Measurements from ENCODE around the gene PREX1.
A peak's percentile ranks its signal among the peaks of the same experiment; 100 is the strongest.

The PREX1 gene

GRCh38 chr20:48649868-48650267 is 177.9 kb downstream of the PREX1 start:
- no peak for DNase-seq

- DNase-seq = no peak
Measured at GRCh38 chr20:48649104-48649626, 178.6 kb downstream of the PREX1 start.

- DNase-seq = no peak
Measured at GRCh38 chr20:48648482-48649051, 179.2 kb downstream of the PREX1 start.

GRCh38 chr20:48647858-48648257 is 179.9 kb downstream of the PREX1 start:
- DNase-seq = no peak

- DNase-seq = no peak
Measured at GRCh38 chr20:48645666-48646065, 182.1 kb downstream of the PREX1 start.

GRCh38 chr20:48644286-48644828 is 183.4 kb downstream of the PREX1 start:
- no peak for DNase-seq

- DNase-seq = no peak
Measured at GRCh38 chr20:48642105-48642880, 185.5 kb downstream of the PREX1 start.

GRCh38 chr20:48640871-48641270 is 186.9 kb downstream of the PREX1 start:
- no peak for DNase-seq

GRCh38 chr20:48639899-48640298 is 187.9 kb downstream of the PREX1 start:
- no peak for DNase-seq

- DNase-seq = no peak
Measured at GRCh38 chr20:48638546-48638945, 189.3 kb downstream of the PREX1 start.

GRCh38 chr20:48637461-48637860 is 190.3 kb downstream of the PREX1 start:
- no peak for DNase-seq

GRCh38 chr20:48636301-48636700 is 191.5 kb downstream of the PREX1 start:
- no peak for DNase-seq

GRCh38 chr20:48635791-48636267 is 192.0 kb downstream of the PREX1 start:
- DNase-seq = peak; percentile 56

GRCh38 chr20:48635361-48635760 is 192.4 kb downstream of the PREX1 start:
- DNase-seq = no peak

GRCh38 chr20:48634641-48635040 is 193.2 kb downstream of the PREX1 start:
- DNase-seq = no peak

- no peak for DNase-seq
Measured at GRCh38 chr20:48633620-48634257, 194.1 kb downstream of the PREX1 start.

GRCh38 chr20:48632825-48633619 is 194.8 kb downstream of the PREX1 start:
- no peak for DNase-seq

GRCh38 chr20:48632017-48632824 is 195.6 kb downstream of the PREX1 start:
- DNase-seq = no peak

GRCh38 chr20:48631114-48632016 is 196.4 kb downstream of the PREX1 start:
- DNase-seq = no peak

- no peak for DNase-seq
Measured at GRCh38 chr20:48630342-48631075, 197.3 kb downstream of the PREX1 start.
